AG04450 (cell line): Measurements from ENCODE around the gene RNF217. TPM values are rescaled to one million over a fixed set of nuclear protein-coding genes. Genes with fewer than 3 reads are reported as not detected.

Source experiments
- CTCF ChIA-PET: fragments of 300-600, 350-600 bp; formaldehyde crosslinking; extraction: SDS; loops from one replicate; lab custom pipeline; 2022; ENCODE audit warnings: antibody characterized with exemption, inconsistent platforms; lab: Charles Lee
- POLR2A ChIA-PET: fragments of 350-600 bp; formaldehyde crosslinking; extraction: SDS; loops from one replicate; lab custom pipeline; 2021; ENCODE audit warnings: antibody characterized with exemption, inconsistent platforms; lab: Yijun Ruan, JAX
- DNase-seq: peaks from one replicate; pipeline ENCODE4 v3.0.0-alpha.2; 2011; ENCODE audit warnings: low read depth, low spot score
- H3K27ac ChIP-seq: one replicate; pipeline ENCODE4 v1.5.1; 2012; ENCODE audit warnings: low read depth, low read length, control low read depth
- H3K27me3 ChIP-seq: one replicate; pipeline ENCODE4 v1.6.0; 2012; ENCODE audit warnings: low read length; ENCODE audit not compliant: control insufficient read depth, insufficient read depth
- H3K4me3 ChIP-seq: 2 replicates; pipeline ENCODE4 v1.5.1; 2011; ENCODE audit warnings: mild to moderate bottlenecking, low read depth, low read length, control low read depth
- H3K9me3 ChIP-seq: 2 replicates; pipeline ENCODE4 v1.5.1; 2012; ENCODE audit warnings: low read length; ENCODE audit not compliant: control insufficient read depth, insufficient read depth
- CTCF ChIP-seq: IDR thresholded peaks from 2 replicates; pipeline ENCODE4 v1.5.1; 2011; ENCODE audit warnings: low read depth, low read length, control low read depth, inconsistent platforms
- polyA plus RNA-seq: library from polyadenylated mRNA; depleted of rRNA; stranded (reverse); fragments of >200 nt; gene quantifications from 2 replicates; pipeline ENCODE4 v1.2.3, GENCODE V29; 2011

RNF217 gene
- polyA plus RNA-seq, 1 experiment, result 24.6 TPM

GRCh38 chr6:125050663-125051318 lies 88.6 kb downstream of the RNF217 start:
- no peak for DNase-seq
- no peak overlapping the region for H3K27ac ChIP-seq

GRCh38 chr6:125053809-125054208 lies 91.6 kb downstream of the RNF217 start:
- CTCF ChIA-PET, result interaction anchor here (1.2 kb wide), 1 partner anchor 60 kb away, joined by 5 read pairs; no protein-coding TSS in a partner anchor
- no peak for DNase-seq
- no peak overlapping the region for H3K4me3 ChIP-seq
- H3K27me3 ChIP-seq, result no peaks in the 10 kb centered on the region
- H3K9me3 ChIP-seq, result no peaks in the 10 kb centered on the region
- H3K27ac ChIP-seq, result no peak overlapping the region
- POLR2A ChIA-PET, result interaction anchor here (1.1 kb wide), 1 partner anchor 83 kb away, joined by 3 read pairs; no protein-coding TSS in a partner anchor
- TF ChIP-seq CTCF, result no peak

More at GRCh38 chr6:125050663-125051318, 88.6 kb downstream of the RNF217 start:
- H3K27me3 ChIP-seq, result no peaks in the 10 kb centered on the region
- no peak for TF ChIP-seq CTCF
- CTCF ChIA-PET, result no interaction called here
- H3K9me3 ChIP-seq, result no peaks in the 10 kb centered on the region
- H3K4me3 ChIP-seq, result no peak overlapping the region
- POLR2A ChIA-PET, result no interaction called here

- no peaks in the 10 kb centered on the region for H3K27me3 ChIP-seq
- ChIA-PET CTCF (no interaction called here), POLR2A (no interaction called here)
- H3K9me3 ChIP-seq, result no peaks in the 10 kb centered on the region
- DNase-seq, result no peak
- TF ChIP-seq CTCF, result no peak
- H3K27ac ChIP-seq, result no peak overlapping the region
- no peak overlapping the region for H3K4me3 ChIP-seq
Observed at GRCh38 chr6:125054331-125054730, 92.1 kb downstream of the RNF217 start.

GRCh38 chr6:125057392-125058246 lies 95.4 kb downstream of the RNF217 start:
- CTCF ChIA-PET, result no interaction called here
- no peak overlapping the region for H3K27ac ChIP-seq
- DNase-seq, result no peak
- no peak for TF ChIP-seq CTCF
- H3K27me3 ChIP-seq, result no peaks in the 10 kb centered on the region
- no peak overlapping the region for H3K4me3 ChIP-seq
- POLR2A ChIA-PET, result no interaction called here
- H3K9me3 ChIP-seq, result no peaks in the 10 kb centered on the region

GRCh38 chr6:125058546-125058945 lies 96.3 kb downstream of the RNF217 start:
- POLR2A ChIA-PET, result no interaction called here
- Histone ChIP-seq H3K4me3 (no peak overlapping the region), H3K27ac (no peak overlapping the region), H3K27me3 (no peaks in the 10 kb centered on the region), H3K9me3 (no peaks in the 10 kb centered on the region)
- CTCF ChIA-PET, result no interaction called here
- no peak for TF ChIP-seq CTCF
- DNase-seq, result no peak
